GM12878 (cell line): ENCODE measurements around the gene ATP2C1.

Source experiments
- CUX1 ChIP-seq: IDR thresholded peaks from 2 replicates; pipeline ENCODE4 v1.6.1; 2012; ENCODE audit warnings: improper control_type of control experiment, low read depth, low read length; ENCODE audit not compliant: insufficient replicate concordance
- EGR1 ChIP-seq, 2 experiments: IDR thresholded peaks; 1 replicate in 1 of 2; 2 replicates in 1 of 2; pipeline ENCODE4 v1.6.1; 2011 to 2012; ENCODE audit warnings: low read depth in 2 of 2, low read length in 2 of 2, borderline replicate concordance in 1 of 2, mild to moderate bottlenecking in 1 of 2, moderate library complexity in 1 of 2
- FOS ChIP-seq: IDR thresholded peaks from 3 replicates; pipeline ENCODE4 v1.6.1; 2011; ENCODE audit warnings: borderline replicate concordance; ENCODE audit not compliant: insufficient read length; ENCODE audit errors: extremely low read depth
- JUND ChIP-seq: IDR thresholded peaks from 2 replicates; pipeline ENCODE4 v1.6.1; 2012; ENCODE audit warnings: low read depth, mild to moderate bottlenecking, low read length, improper control_type of control experiment, moderate library complexity
- PAX5 ChIP-seq: IDR thresholded peaks from 2 replicates; pipeline ENCODE4 v1.6.1; 2011; ENCODE audit warnings: low read depth, low read length, borderline replicate concordance
- PAX8 ChIP-seq: fragments of 450-650 bp; IDR thresholded peaks from 2 replicates; pipeline ENCODE4 v1.6.1; 2017; ENCODE audit warnings: mild to moderate bottlenecking, moderate library complexity
- POLR2A ChIP-seq: IDR thresholded peaks from 2 replicates; pipeline ENCODE4 v1.6.1; 2011; ENCODE audit warnings: low read depth, mild to moderate bottlenecking, low read length
- RFX5 ChIP-seq: IDR thresholded peaks from 2 replicates; pipeline ENCODE4 v1.6.1; 2011; ENCODE audit warnings: low read depth, low read length, improper control_type of control experiment
- SMC3 ChIP-seq: IDR thresholded peaks from 2 replicates; pipeline ENCODE4 v1.6.1; 2011; ENCODE audit warnings: low read length, improper control_type of control experiment, borderline replicate concordance
- SRF ChIP-seq, 2 experiments: IDR thresholded peaks; 2 replicates each; pipeline ENCODE4 v1.6.1; 2011; ENCODE audit warnings: low read depth in 2 of 2, low read length in 2 of 2, mild to moderate bottlenecking in 1 of 2, moderate library complexity in 1 of 2
- TF ChIP-seq, protein P1 (sequence below), 3 experiments: IDR thresholded peaks in 2 of 3; conservative IDR thresholded peaks in 1 of 3; 2 replicates each; pipeline ENCODE4 v1.5.1; 2011; ENCODE audit warnings: low read depth in 3 of 3, low read length in 3 of 3, mild to moderate bottlenecking in 3 of 3, control low read depth in 2 of 3, moderate library complexity in 2 of 3, inconsistent platforms in 1 of 3, mixed read lengths in 1 of 3; ENCODE audit not compliant: control insufficient read depth in 2 of 3, insufficient read depth in 1 of 3; ENCODE audit errors: extremely low read depth in 1 of 3

- TF ChIP-seq, protein P1, sequence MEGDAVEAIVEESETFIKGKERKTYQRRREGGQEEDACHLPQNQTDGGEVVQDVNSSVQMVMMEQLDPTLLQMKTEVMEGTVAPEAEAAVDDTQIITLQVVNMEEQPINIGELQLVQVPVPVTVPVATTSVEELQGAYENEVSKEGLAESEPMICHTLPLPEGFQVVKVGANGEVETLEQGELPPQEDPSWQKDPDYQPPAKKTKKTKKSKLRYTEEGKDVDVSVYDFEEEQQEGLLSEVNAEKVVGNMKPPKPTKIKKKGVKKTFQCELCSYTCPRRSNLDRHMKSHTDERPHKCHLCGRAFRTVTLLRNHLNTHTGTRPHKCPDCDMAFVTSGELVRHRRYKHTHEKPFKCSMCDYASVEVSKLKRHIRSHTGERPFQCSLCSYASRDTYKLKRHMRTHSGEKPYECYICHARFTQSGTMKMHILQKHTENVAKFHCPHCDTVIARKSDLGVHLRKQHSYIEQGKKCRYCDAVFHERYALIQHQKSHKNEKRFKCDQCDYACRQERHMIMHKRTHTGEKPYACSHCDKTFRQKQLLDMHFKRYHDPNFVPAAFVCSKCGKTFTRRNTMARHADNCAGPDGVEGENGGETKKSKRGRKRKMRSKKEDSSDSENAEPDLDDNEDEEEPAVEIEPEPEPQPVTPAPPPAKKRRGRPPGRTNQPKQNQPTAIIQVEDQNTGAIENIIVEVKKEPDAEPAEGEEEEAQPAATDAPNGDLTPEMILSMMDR (IDR thresholded peaks at IDR 0.05 in 2 of 3, conservative IDR thresholded peaks at IDR 0.05 in 1 of 3; ENCODE audit: control insufficient read depth in 2 of 3, extremely low read depth in 1 of 3, insufficient read depth in 1 of 3, low read depth in 3 of 3, low read length in 3 of 3), result no peak
- TF ChIP-seq PAX8, result no peak
- no peak for TF ChIP-seq SMC3
- no peak for TF ChIP-seq SRF (IDR thresholded peaks at IDR 0.05; ENCODE audit: low read depth in 2 of 2, low read length in 2 of 2)
- no peak for TF ChIP-seq JUND
- TF ChIP-seq CUX1, result no peak
- TF ChIP-seq EGR1 (IDR thresholded peaks at IDR 0.05; ENCODE audit: borderline replicate concordance in 1 of 2, low read depth in 2 of 2, low read length in 2 of 2), result no peak
- TF ChIP-seq POLR2A, result no peak
- no peak for TF ChIP-seq PAX5
- no peak for TF ChIP-seq FOS
- no peak for TF ChIP-seq RFX5
These were observed 1.0 kb downstream of the ATP2C1 start for GRCh38 chr3:130894986-130895280.
